ENCODE data around the gene MAGIX.
"Not testable (repeated sequence)": the region's sequence is repeated elsewhere in the genome, so short reads cannot be mapped to it uniquely, and the experiment has no call there.

The MAGIX gene

DNA sequence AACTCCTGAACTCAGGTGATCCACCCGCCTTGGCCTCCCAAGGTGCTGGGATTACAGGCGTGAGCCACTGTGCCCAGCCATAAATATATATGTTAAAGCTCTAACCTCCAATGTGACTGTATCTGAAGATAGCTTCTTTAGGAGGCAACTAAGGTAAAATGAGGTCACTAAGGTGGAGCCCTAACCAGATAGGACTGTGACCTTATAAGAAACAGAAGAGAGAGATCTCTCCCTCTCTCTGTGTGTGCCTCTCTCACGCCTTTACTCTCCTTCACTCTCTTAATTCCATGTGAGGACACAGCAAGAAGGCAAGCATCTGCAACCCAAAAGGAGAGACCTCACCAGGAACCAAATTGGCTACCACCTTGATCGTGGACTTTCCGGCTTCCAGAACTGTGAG is 926 bp upstream of the MAGIX start:
- no peak for DNase-seq

DNA sequence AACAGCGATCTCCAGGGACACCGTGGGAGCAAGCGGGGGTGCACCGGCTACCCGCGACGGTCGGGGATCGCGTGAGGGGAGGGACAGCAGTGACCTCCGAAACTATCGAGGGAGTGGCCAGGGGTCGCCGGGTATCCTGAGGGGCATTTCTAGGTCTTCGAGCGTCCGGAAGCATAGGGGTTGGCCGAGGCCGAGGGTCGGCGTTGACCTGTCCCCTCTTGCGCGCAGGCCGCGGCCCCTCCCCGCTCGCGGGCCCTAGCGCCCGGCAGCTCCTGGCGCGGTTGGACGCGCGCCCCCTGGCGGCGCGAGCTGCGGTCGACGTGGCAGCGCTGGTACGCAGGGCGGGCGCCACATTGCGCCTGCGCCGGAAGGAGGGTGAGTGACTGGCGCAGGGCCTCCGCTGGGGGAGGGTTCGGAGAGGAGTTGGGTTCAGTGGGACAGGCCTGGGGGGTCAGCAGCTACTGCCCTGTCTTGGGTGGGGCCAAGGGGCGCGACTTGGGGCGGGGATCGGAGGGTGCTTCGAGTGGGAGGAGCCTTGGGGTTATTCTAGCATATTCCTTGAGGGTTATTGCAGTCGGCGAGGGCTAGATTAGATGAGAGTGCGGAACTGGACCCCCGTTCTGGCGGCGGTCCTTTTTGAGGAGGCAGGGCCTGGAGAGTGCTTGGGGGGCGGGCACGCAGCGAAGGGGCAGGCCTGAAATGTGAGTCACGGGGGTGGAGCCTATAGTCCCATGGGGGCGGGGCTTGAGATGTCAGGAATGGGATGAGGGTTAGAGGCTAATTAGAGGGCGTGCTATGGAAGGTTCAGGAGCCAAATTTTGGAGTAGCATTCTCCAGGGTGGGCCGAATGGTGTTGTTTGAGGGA is 1.2 kb downstream of the MAGIX start:
- DNase-seq = peak; percentile 88 to 90

DNA sequence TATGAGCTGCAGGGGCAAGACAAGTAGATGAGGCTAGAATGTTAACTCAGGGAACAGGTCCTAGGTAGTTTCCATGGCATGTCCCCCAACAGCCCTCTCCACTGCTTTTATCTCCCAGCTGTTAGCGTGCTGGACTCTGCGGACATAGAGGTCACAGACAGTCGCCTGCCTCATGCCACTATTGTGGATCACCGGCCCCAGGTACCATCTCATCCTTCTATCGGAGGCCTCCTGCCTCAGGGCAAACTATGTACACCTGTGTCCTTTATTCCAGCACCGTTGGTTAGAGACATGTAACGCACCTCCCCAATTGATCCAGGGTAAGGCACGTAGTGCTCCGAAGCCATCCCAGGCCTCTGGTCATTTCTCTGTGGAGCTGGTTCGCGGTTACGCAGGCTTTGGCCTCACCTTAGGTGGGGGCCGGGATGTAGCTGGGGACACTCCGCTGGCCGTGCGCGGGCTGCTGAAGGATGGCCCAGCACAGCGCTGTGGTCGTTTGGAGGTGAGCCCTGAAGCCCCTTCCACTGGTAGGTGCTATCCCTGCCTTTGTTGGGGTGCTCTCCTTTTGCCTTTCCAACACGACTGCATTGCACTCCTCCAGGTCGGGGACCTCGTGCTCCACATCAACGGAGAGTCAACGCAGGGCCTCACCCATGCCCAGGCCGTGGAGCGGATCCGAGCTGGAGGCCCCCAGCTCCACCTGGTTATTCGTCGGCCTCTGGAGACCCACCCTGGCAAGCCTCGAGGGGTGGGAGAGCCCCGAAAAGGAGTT is 2.2 kb downstream of the MAGIX start:
- no peak for DNase-seq

DNA sequence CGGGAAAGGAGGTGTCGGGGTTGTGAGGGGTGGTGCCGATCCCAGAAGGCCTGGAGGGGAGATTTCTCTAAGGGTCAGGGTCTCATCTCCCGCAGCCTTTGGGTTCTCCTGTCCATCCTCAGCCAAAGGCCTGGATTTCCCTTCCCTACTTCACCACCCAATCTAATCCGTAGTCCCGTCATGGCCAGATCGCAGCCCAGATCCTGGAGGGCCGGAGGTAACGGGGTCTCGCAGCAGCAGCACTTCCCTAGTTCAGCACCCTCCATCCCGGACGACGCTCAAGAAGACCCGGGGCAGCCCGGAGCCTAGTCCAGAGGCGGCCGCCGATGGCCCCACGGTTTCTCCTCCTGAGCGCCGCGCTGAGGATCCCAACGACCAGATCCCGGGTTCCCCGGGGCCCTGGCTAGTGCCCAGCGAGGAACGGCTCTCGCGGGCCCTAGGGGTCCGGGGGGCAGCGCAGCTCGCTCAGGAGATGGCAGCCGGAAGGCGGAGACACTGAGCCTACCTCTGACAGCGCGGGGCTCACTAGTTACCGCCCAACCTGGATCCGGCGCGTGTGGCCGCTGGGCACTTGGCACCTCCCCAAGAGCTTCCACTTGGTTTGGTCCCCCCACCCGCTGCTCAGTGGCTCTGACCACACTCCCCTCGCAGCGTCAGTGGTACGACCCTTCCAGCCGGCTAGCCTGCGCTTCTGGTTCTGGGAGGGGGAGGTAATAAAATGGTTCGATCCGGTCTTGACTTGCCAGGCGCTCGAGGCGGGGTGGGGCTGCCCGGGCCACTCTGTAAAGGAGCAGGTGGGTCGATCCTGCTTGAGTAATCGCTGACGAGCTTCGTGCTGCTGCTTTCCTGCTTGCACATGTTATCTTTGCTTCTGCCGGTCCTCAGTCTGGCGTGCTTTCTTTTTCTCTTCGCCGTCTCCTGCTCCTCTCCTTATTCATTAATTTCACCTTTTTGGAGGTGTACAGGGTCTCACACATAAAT is 3.6 kb downstream of the MAGIX start:
- DNase-seq = peak; percentile 82 to 85

DNA sequence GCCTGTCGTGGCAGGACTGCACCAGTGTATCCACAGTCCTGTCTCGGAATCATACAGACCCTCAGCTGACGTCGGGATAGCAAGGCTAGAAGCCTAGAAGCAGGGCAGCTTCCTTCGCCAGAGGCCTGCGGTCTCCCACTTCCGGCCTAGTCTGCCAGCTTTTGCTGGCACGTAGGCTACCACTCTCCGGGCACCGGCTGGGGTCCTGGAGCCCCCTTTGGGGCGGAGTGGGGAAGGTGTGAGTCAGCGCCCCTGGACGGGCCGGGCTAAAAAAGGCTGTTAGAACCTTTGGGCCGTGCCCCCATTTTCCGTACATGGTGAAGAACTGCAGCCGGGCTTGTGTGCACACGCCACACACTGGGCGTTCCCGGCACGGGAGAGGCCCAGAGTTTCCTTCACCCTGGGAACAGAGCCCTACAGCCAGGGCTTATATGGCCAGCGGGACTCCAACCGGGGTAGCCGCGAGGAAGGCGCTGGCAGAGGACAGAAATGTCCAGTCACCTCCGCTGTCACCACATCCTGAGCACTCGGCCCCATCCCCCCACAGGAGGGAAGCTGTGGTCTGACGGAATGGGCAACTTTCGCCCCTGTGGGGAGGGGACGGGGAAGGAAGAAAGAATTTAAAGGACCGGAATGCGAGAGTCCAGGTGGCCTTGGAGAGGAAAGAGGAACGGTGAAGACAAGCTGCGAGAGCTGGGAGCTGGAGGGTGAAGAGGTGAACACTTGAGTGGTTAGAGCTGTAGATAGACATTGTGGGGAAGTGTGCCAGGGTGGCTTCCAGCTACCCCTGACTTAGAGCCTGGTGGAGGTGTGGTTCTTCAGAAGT is 4.6 kb downstream of the MAGIX start:
- DNase-seq = peak; percentile 72 to 79

DNA sequence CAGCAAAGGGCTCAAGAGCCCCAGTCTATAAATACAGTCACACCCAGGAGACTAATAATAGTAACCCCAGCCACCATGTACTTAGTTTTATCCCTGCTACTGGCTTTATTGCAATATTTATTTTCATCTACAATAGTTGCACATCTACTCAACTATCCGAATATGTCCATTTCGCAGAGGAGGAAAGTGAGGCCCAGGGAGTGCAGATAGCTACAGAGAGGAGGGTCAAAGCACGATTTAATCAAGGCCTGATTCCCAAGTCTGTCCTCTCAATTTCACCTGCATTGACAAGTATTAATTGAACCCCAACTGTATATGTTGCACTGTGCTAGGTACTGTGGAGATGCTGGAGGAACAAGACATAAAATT is 5.2 kb downstream of the MAGIX start:
- no peak for DNase-seq

DNA sequence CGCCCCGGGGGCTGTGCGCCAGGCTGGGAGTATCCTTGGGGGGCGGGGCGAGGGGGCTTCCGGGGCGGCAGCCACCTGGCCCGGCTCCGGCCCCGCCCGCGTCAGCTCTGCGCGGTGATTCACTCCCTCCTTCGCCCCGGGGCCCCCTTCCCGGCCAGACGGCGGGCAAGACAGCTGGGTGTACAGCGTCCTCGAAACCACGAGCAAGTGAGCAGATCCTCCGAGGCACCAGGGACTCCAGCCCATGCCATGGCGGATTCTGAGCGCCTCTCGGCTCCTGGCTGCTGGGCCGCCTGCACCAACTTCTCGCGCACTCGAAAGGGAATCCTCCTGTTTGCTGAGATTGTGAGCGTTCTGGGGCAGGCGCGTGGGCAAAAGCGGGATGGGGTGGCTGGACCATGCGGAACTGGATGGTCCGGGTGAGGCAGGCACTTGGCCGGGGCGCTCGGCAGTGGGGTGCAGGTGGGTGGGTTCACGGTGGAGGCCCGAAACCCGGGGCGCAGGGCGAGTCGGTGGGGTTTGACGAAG is 9.3 kb downstream of the MAGIX start, which contains the start of gene PLP2:
PLP2 (plus strand) TSS at position 147 of the 528 bp plus-strand sequence; CDS start at position 250, 103 bp downstream.
- peak; percentile 69 to 72 for DNase-seq

DNA sequence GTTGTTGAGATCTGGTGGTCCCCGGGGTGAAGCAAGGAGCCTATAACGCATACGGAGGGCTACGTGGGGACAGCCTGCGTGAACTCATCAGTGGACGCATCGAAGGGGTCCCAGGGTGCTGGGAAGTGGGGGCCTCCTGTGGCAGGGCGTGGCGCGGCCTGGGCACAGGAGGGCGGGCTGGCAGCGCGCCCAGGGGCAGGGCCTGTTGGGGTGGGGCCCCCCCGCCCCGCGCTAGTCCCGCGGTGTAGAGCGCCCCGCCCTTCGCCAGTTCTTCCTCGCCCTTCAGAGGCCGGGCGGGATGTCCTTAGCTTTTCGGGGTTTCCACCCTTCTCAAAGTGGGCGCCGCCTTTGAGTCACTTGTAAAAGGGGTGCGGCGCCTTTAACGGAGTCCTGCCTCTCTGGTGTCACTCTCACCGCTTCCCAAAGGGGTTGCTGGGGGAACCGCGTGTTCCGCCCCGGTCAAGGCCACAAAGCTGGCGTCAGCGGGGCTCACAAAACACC is 9.8 kb downstream of the MAGIX start:
- peak; percentile 76 to 80 for DNase-seq

DNA sequence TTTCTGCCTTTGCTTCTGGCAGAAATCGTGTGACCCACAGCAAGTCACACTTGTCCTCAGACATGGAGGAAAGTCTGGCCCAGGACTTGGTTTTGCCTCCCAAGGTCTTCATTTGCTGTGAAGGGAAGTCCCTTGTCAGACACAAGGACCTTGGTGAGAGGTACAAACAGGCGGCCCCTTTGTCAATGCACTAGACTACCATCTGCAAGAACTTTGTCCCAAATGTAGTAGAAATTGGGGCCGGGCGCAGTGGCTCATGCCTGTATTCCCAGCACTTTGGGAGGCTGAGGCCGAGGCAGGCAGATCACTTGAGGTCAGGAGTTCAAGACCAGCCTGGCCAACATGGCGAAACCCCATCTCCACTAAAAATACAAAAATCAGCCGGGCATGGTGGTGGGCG is 11.0 kb downstream of the MAGIX start:
- DNase-seq = not testable (repeated sequence)

DNA sequence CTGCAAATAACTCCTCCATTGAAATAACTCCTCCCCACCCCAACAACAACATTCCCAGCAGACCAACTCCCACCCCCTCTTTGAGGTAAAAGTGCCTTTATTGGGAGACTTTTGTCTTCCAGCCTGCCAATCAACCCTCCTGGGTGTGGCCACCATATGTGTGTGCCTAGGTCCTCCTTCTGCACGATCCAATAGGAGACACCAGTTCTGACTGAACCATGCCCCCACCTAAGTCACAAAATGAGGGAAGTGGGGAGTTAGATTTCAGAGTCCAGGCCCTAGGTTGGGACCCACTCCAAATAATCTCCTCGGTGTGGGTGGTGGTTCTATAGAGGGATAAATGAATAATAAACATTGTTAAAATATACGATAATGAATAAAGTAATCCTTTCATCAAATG is 12.2 kb downstream of the MAGIX start:
- no peak for DNase-seq

DNA sequence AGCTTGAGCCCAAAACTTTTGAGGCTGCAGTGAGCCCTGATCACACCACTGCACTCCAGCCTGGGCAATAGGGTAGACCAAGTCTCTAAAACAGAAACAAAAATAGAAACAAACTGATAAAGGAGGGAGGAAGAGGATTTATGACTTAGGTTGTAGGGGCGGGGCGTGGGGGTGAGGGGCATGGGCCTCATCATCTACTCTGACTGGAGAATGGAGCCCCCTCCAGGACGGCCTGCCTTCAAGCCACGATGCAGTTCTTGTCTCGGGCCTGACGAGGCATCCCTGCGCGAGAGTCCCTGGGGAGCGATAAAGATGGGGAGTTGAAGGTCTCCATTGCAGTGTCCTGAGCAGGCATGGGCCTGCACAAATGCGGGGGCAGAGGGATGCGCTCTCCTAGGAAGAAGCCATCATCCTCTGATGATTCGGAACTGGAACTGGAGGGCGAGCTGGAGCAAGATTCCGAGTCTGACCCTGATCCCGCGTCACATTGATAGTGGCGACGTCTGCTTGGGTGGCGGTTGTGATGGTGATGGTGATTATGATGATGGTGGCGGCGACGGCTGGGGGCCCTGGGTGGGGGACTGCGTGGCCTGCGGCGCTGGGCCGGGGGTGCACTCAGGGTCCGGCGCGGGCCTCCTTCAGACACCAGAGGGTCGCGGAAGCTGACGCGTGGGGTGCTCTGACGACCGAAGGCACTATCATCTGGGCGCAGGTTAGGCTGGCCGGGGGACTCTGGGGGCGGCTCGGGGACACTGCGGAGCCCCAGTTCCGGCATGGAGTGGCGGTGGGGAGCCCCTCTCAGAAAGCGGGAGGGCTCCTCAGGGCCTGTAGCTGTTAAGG is 13.1 kb downstream of the MAGIX start:
- no peak for DNase-seq

DNA sequence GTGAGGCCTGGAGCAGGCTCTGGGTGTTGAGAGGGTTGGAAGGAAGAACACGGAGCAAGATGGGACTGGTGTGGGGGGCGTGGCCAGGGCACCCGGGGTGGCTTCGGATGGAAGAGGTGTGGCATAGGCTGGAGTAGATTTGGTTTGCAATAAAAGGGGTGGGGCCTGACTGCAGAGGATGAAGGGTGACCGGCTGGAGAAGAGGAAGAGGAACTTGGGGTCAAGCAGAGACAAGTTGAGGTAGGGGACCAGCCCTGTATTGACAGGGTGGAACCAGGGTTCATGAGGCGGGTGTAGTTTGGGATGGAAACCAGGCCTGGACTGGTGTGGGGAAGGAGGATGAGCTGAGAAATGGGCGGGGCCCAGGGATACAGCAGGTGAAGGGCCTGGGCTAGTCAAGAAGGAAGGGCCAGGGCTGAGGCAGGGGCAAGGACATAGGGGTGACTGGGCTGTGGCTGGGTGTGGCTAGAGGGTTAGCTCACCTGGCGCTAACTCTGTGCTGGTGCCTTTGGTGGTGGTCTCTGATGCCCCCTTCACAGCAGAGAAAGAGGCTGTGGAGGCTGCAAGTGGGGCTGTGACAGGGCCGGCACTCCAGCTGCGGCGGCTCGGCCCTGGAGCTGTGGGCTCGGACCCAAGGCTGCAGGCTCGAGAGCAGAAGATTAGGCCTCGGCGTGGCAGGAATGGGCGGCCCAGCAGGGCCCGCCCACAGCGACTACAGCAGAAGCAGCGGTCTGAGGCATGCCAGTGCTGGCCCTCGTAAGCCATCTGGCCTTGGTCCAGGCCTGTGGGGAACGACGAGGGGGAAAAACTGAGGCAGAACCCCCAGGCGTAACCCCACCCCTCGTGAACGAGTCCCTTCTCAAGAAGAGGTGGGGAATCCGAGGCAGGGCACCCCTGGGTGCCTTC is 14.1 kb downstream of the MAGIX start:
- DNase-seq = peak in 1 of 2 donors; percentile 56

DNA sequence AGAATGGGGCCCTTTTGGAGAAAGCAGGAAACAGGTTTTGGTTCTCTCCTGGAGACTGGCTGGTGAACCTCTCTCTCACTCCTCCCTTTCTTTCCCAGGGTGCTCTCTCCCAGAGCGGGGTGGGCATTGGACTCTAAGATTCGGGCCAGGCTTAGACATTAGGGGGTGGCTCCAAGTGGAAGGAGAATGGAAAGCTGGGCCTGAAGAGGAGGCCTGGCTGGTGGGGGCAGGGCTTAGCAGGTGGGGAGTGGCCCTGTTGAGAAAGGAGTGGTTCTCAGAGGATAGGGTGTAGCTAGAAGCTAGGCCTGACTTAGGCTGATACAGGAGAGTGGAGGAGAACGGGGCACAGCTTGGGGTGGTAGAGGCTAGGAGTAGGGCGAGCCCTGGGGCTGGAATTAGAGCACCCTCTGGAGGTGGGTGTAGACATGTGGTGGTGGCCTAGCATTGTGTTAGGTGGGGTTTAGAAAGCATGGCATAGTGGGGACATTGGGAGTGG is 14.8 kb downstream of the MAGIX start:
- DNase-seq = peak; percentile 31 to 35

DNA sequence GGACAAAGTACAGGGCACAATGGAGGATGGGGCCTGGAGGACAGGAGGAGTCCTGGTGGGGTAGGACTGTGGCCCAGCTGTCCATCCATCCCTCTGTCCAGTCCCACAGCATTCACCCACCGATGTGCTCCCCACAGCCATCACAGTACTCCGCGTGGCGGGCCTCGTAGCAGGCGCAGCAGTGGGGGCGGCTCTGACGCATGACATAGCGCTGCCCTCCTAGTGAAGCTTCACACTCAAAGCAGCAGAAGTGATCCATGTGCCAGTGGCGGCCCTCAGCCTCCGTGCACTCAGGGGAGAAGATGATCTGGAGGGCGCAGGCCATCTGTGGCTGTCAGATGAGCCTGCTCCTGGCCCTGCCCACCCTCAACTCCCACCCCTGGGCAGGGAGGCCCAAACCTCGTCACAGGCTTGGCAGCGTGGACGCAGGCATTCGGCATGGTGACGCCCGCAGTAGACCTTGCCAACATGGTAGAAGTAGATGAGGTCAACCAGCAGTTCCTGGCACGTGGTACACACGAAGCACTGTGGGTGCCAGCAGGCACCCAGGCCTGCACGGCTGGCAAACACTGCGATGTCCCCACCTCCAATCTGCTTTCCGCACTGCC is 15.4 kb downstream of the MAGIX start:
- DNase-seq = no peak

DNA sequence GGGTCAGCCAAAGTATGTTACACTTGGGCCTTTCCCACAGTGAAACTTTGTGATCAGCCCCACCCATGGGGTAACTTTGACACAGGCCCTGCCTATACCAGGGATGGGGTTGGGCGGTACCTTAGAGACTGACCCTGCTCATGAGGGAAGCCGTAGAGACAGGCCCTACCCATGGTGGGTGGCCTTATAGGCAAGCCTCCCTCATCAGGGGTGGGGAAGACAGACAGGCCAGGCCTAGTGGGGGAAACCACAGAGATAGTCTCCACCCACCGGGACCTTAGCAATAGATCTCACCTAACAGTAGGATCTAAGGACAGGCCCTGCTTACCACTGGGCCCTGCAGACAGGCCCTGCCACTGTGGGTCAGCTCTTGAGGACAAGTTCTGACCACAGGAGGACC is 16.0 kb downstream of the MAGIX start:
- no peak for DNase-seq

DNA sequence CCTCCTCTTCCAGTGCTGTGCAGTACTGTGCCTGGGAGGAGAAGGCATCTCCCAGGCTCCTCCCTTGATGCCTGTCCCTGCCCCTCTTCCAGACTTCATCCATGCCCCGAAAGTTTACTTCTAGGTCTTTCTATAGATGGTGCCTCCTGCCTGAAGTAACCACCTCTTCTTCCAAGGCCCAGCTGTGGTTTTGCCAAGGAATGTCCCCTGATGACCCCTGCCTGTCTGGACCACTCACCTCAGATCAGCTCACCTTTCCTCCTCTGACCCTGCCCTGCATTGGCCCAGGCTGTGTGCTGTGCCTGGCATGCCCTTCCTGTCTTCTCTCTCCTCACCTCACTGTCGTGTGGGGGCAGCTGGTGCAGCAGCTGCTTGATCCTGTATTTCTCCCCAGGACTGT is 16.8 kb downstream of the MAGIX start:
- no peak for DNase-seq

DNA sequence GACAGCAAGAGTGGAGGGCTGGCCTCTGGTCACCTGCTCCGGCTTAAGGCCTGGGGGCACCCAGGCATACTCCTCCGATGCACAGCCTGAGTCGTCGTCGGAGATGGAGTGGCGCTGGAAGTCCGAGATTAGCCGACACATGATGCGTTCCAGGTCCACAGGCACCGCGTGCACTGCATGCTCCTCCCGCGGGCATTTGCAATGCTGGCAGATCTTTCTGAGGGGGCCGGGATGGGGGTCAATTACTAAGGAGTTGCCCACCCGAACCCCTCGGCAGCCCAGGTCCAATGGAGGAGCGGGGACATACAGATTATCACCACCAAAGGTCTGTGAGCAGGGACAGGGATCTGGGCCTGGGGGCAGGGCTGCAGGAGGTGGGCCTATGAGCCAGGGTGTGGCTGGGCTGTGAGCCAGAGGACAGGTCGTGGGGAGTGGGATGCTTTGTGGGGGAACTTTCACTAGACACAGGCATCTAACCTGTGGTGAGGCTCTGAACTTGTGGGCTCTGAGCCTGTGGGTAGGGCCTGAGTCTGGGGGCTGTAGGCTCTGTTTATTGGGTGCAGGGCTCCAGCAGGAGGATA is 21.2 kb downstream of the MAGIX start:
- no peak for DNase-seq
